ENCODE results near the gene PTPRC.

Gene PTPRC

GRCh38 chr1:198701766-198702539, 63.1 kb downstream of the PTPRC start:
- DNase-seq (ENCODE audit: low read depth in 2 of 2) = no peak

- no peak for DNase-seq (ENCODE audit: low read depth in 2 of 2)
Observed at GRCh38 chr1:198708761-198709525, 70.1 kb downstream of the PTPRC start.

- no peak for DNase-seq (ENCODE audit: low read depth in 2 of 2)
Observed at GRCh38 chr1:198711837-198712236, 73.0 kb downstream of the PTPRC start.

GRCh38 chr1:198713081-198713480, 74.2 kb downstream of the PTPRC start:
- no peak for DNase-seq (ENCODE audit: low read depth in 2 of 2)

- DNase-seq (ENCODE audit: low read depth in 2 of 2) = no peak
Observed at GRCh38 chr1:198714271-198714670, 75.4 kb downstream of the PTPRC start.

- no peak for DNase-seq (ENCODE audit: low read depth in 2 of 2)
Observed at GRCh38 chr1:198716051-198716450, 77.2 kb downstream of the PTPRC start.

GRCh38 chr1:198717510-198717909, 78.7 kb downstream of the PTPRC start:
- no peak for DNase-seq (ENCODE audit: low read depth in 2 of 2)

- DNase-seq (ENCODE audit: low read depth in 2 of 2) = no peak
Observed at GRCh38 chr1:198723127-198723526, 84.3 kb downstream of the PTPRC start.

- DNase-seq (ENCODE audit: low read depth in 2 of 2) = no peak
Observed at GRCh38 chr1:198725090-198725489, 86.2 kb downstream of the PTPRC start.

GRCh38 chr1:198726455-198726854, 87.6 kb downstream of the PTPRC start:
- DNase-seq (ENCODE audit: low read depth in 2 of 2) = no peak

GRCh38 chr1:198729195-198729863, 90.5 kb downstream of the PTPRC start:
- DNase-seq (ENCODE audit: low read depth in 2 of 2) = no peak

- no peak for DNase-seq (ENCODE audit: low read depth in 2 of 2)
Observed at GRCh38 chr1:198730952-198731351, 92.1 kb downstream of the PTPRC start.

GRCh38 chr1:198734323-198735008, 95.6 kb downstream of the PTPRC start:
- no peak for DNase-seq (ENCODE audit: low read depth in 2 of 2)

- DNase-seq (ENCODE audit: low read depth in 2 of 2) = no peak
Observed at GRCh38 chr1:198741744-198742143, 102.9 kb downstream of the PTPRC start.

GRCh38 chr1:198747127-198747526, 108.3 kb downstream of the PTPRC start:
- no peak for DNase-seq (ENCODE audit: low read depth in 2 of 2)

GRCh38 chr1:198749279-198749678, 110.4 kb downstream of the PTPRC start:
- DNase-seq (ENCODE audit: low read depth in 2 of 2) = no peak

GRCh38 chr1:198750081-198750480, 111.2 kb downstream of the PTPRC start:
- DNase-seq (ENCODE audit: low read depth in 2 of 2) = no peak

GRCh38 chr1:198751741-198752140, 112.9 kb downstream of the PTPRC start:
- no peak for DNase-seq (ENCODE audit: low read depth in 2 of 2)

- no peak for DNase-seq (ENCODE audit: low read depth in 2 of 2)
Observed at GRCh38 chr1:198754670-198755069, 115.8 kb downstream of the PTPRC start.

GRCh38 chr1:198755715-198756114, 116.9 kb downstream of the PTPRC start:
- DNase-seq (ENCODE audit: low read depth in 2 of 2) = no peak

GRCh38 chr1:198756470-198756869, 117.6 kb downstream of the PTPRC start:
- DNase-seq (ENCODE audit: low read depth in 2 of 2) = no peak

Data from fibroblast of skin of left biceps (primary cell).